ENCODE results near the gene MEGF6. TPM values are rescaled to one million over a fixed set of nuclear protein-coding genes. Genes with fewer than 3 reads are reported as not detected.

MEGF6 gene
- total and polyA plus RNA-seq, 12 donors, result 0.15 to 29.2 (median 8.2) TPM

GRCh38 chr1:3450202-3450863 lies 161.0 kb downstream of the MEGF6 start:
- peaks cover 6 to 10% of the 10 kb centered on the region in 2 donors for H3K4me1 ChIP-seq (replicated peaks in 1 of 2)
- H3K36me3 ChIP-seq (replicated peaks in 1 of 2), result no peaks in the 10 kb centered on the region
- DNase-seq, result no peak
- H3K27ac ChIP-seq, result no peak overlapping the region
- peaks cover 27% of the 10 kb centered on the region for H3K27me3 ChIP-seq
- no peaks in the 10 kb centered on the region for H3K9me3 ChIP-seq (replicated peaks in 1 of 3)
- H3K4me3 ChIP-seq, result no peak overlapping the region
- TF ChIP-seq POLR2A (IDR thresholded peaks at IDR 0.05), result no peak
- no peak for TF ChIP-seq CTCF (IDR thresholded peaks at IDR 0.05)
- WGBS, 4 donors, result 75 to 83% (median 76%) methylated on average over 9 of the region's 9 CpGs
- intact Hi-C loops (cut with DNase I), result loop anchor here in 1 of 2 donors (5.0 kb wide), 1 partner anchor 37 kb away; no protein-coding TSS in a partner anchor

GRCh38 chr1:3444736-3445135 lies 166.6 kb downstream of the MEGF6 start:
- H3K36me3 ChIP-seq (replicated peaks in 1 of 2), result no peaks in the 10 kb centered on the region
- H3K27ac ChIP-seq, result no peak overlapping the region
- DNase-seq, result no peak
- H3K4me3 ChIP-seq, result no peak overlapping the region
- no peak for TF ChIP-seq CTCF (IDR thresholded peaks at IDR 0.05)
- no peak for TF ChIP-seq POLR2A (IDR thresholded peaks at IDR 0.05)
- no peaks in the 10 kb centered on the region for H3K4me1 ChIP-seq (replicated peaks in 1 of 2)
- peaks cover 2% of the 10 kb centered on the region for H3K27me3 ChIP-seq
- intact Hi-C loops (cut with DNase I), result no loop called here
- 64 to 72% (median 66%) methylated on average over 8 to 10 of the region's 10 CpGs for WGBS, 4 donors
- H3K9me3 ChIP-seq (replicated peaks in 1 of 3), result no peaks in the 10 kb centered on the region

- intact Hi-C loops (cut with DNase I), result no loop called here
Measured at GRCh38 chr1:3444298-3444697, 167.0 kb downstream of the MEGF6 start.

GRCh38 chr1:3443807-3444206 lies 167.5 kb downstream of the MEGF6 start:
- H3K9me3 ChIP-seq (replicated peaks in 1 of 3), result no peaks in the 10 kb centered on the region
- no peak overlapping the region for H3K4me3 ChIP-seq
- no peak for TF ChIP-seq CTCF (IDR thresholded peaks at IDR 0.05)
- TF ChIP-seq POLR2A (IDR thresholded peaks at IDR 0.05), result no peak
- 72 to 79% (median 73%) methylated on average over 7 of the region's 7 CpGs for WGBS, 4 donors
- no peaks in the 10 kb centered on the region for H3K36me3 ChIP-seq (replicated peaks in 1 of 2)
- H3K27me3 ChIP-seq, result peaks cover 2% of the 10 kb centered on the region
- intact Hi-C loops (cut with DNase I), result no loop called here
- H3K4me1 ChIP-seq (replicated peaks in 1 of 2), result no peaks in the 10 kb centered on the region
- no peak for DNase-seq
- no peak overlapping the region for H3K27ac ChIP-seq

More at GRCh38 chr1:3444298-3444697, 167.0 kb downstream of the MEGF6 start:
- Histone ChIP-seq H3K36me3 (replicated peaks in 1 of 2) (no peaks in the 10 kb centered on the region), H3K4me3 (no peak overlapping the region), H3K4me1 (replicated peaks in 1 of 2) (no peaks in the 10 kb centered on the region), H3K9me3 (replicated peaks in 1 of 3) (no peaks in the 10 kb centered on the region), H3K27me3 (peaks cover 2% of the 10 kb centered on the region), H3K27ac (no peak overlapping the region)
- TF ChIP-seq POLR2A (IDR thresholded peaks at IDR 0.05) (no peak), CTCF (IDR thresholded peaks at IDR 0.05) (no peak)
- WGBS, 4 donors, result 76 to 83% (median 82%) methylated on average over 18 of the region's 18 CpGs
- DNase-seq, result no peak

Data from adrenal gland (tissue), 12 donors.